ENCODE data around the gene METTL24. TPM values are rescaled to one million over a fixed set of nuclear protein-coding genes. Genes with fewer than 3 reads are reported as not detected.

Gene METTL24, protein sequence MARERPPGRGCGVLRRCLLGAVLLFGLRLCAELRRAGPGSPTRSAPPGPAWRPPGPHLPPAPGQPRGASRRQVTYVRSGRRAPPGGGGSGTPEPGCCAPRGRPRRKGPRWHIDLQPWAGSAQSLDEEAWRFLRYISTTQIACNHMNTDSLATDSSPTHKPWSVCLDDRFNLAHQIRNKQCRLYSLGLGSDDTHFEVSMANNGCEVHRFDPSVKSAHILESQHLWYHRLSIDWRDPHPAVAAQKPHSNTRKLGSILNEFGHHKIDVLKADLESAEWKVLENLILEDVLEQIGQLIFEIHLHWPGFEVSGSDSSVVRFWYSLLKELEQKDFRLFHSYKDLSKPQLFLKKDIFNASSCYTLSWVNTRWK
- total RNA-seq (2014; rRNA removed; shearing (Covaris generic)), result not detected in 2 replicates
- not detected in 2 replicates for polyA plus RNA-seq (2015; cell fraction: cytosol; rRNA removed)
- not detected in 2 replicates for polyA plus RNA-seq (2015; cell fraction: nucleus; rRNA removed)

DNA sequence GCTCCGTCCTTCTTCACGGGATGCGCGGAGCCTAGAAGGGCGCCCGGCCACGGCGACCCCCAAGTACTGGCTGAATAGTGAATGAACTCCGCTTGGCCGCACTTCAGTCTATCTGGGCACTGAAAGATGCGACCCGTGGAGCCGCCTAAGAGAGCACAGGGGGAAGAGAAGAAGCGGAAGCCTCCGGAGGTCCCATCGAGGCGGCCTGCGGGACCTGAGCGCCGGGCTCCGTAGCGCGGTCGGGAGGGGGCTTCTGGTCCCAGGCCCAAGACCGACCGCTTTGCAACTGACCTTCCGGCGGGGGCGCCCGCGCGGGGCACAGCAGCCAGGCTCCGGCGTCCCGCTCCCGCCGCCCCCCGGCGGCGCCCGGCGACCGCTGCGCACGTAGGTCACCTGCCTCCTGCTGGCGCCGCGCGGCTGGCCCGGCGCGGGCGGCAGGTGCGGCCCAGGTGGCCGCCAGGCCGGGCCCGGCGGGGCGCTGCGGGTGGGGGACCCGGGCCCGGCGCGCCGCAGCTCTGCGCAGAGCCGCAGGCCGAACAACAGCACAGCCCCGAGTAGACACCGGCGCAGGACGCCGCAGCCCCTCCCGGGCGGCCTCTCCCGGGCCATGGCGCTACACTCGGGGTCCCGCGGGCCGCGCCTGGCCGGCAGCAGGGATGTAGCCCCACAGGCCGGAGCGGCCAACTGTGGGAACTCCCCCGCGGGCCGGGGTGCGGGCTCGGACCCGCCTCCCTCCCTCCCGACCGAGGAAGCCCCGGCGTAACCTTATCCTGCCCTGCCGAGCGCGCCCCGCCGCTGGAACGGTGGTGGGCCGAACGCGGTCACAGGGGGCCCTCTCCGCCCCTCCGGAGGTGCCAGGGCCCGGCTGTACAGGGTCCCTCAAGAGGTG is at the start of gene METTL24:
Gene METTL24, minus strand, starts transcription at position 686 of the 889 bp plus-strand sequence. Its CDS starts 77 bp downstream, at position 609.
- DNase-seq (ENCODE audit: low read depth), result no peak

DNA sequence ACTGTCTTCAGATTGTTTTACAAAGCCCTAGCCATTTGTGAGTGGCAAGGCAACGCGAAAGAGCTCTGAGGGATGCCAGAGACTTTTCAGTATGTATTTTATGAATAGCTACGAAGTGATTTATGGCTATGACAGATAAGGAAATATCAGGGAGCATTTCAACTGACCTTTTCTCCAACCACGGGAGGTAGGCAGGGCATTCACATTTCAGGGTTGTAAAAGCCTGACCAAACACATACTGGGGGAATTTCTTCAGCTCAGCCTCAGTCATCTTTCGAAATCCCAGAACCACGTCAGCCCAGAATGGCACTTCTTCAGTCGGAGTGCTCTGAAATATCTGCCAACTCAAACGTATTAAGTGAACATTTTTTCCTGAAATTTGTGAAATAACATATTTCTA is 46.5 kb upstream of the METTL24 start:
- DNase-seq (ENCODE audit: low read depth), result no peak

DNA sequence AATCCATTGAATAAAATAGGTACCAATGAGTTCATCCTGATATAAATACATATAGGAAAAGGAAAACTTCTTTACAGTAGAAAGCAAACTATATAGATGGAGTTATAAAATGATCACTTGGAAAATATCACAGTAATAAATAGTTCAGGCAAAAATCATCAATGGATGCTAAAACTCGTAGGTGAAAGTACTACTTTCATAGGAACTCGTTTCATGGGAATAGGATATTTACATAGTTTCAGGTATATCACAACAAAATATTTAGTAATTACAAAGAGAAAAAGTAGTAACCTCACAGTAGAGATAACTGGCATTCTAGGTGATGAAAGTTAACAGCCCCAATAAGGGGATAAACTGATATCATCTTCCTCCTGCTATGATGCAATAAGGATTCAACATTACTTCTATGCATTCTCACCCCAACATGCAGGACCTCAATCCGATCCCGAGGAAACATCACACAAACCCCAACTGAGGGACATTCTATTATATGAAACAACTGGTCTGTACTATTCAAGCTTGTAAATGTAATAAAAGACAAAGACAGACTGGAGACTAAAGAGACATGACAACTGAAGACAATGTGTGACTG is 43.5 kb upstream of the METTL24 start:
- DNase-seq (ENCODE audit: low read depth), result no peak

DNA sequence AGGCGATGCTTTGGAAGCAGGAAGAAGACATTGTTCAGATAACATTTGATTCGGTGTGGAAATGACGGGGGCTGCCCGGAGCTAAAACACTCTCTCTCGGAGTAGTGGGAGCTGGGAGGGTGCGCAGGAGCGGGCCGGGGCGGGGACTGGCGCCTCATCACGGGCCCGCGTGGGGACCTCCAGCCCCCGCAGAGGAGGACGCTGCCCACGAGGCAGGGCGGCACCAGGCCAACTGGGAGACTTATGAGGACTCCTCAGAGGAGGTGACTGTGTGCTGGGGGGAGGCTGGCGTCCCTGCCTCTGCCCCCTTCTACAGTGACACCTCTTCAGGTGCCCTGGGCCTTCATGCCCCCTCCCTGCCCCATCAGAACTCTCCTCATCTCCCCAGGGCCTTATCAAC is 42.1 kb upstream of the METTL24 start:
- DNase-seq (ENCODE audit: low read depth), result no peak

DNA sequence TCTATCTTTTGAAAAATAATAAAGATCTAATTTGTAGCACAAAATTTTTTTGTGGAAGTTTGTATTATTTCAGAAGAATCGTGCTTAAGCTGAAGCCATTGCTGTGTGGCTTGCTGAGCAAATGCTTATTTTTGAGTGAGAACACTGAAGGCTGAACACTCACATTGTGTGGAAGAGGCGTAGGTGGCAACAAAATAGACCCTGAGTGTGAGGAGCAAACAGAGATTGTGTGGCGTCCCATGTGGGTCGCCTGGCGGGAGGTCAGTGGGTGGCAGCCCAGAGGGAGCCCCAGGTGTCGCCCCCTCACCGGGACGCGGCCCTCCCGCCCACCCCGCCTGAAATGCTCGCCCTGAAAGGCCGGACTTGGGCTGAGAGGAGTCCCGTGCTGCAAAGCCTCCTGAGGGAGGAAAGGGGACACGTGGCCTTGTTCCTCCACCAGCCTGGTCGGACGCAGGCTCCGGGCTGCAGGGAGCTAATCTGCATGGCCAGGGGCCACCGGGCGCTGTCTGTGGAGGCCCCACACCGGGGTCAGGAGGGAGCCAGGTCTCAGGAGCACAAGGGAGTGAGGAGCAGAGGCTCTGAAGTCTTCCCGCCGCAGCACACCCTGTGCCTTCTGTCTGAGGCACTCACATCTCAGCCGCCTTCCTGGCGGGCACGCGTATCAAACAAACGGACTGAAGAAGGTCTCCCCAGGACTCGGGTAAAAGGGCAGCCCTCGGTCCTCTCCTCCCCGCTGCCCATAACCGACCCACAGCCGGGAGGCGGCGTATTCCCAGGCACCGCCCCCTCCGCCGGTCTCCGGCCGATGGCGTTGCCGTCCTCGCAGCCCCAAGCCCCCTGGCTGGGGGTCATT is 41.3 kb upstream of the METTL24 start:
- DNase-seq (ENCODE audit: low read depth), result no peak

DNA sequence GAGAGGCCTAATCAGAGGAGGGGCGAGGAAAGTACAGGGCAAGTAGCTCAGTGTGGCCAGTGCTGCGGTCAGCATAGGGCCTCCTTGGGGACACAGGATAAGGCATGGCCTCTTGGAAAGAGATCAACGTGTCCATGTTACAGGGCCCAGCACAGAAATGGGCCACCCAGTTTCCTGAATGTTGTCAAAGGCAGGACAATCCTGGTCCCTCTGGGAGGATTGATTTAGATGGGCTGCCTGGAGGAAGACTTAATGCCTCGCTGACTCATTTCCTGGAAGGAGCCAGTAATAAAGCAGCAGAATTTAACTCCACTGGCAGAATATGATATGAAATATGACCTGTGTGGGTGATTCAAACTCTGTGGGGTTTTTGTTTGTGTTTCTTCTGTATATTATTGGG is 40.6 kb upstream of the METTL24 start:
- DNase-seq (ENCODE audit: low read depth), result peak; percentile 56

DNA sequence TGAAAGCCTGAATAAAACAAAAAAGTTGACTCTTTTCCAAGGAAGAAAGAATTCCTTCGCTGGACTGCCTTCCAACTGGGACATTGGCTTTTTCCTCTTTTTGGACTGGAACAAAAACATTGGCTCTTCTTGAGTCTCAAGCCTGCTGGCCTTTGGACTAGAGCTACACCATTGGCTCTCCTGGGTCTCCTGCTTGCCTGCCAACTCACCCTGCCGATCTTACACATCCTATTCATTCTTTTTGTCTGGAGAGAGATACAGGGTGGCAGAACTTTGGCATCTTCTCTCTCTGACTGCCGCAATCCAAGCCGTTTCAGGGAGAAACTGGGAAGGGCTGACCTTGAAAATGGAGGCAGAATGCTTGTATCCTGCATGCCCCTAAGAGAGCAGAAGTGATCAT is 37.1 kb upstream of the METTL24 start:
- no peak for DNase-seq (ENCODE audit: low read depth)

DNA sequence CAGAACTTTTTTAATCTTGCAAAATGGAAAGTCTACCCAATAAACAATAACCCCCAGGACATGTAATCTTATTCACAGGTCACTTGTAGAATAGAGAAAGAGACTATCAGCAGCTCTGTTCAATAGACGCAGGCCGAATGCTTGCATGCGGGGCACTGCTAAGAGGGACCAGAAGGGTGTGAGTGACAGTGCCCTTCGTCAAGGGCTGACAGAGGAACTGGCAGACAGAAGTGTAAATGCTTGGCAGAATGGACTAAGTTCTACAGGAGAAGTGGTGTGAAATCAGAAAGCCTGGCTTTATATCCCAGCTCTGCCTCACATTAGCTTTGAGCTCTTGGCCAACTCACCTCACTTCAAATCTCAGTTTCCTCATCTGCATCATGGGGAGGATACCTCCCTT is 36.3 kb upstream of the METTL24 start:
- no peak for DNase-seq (ENCODE audit: low read depth)

DNA sequence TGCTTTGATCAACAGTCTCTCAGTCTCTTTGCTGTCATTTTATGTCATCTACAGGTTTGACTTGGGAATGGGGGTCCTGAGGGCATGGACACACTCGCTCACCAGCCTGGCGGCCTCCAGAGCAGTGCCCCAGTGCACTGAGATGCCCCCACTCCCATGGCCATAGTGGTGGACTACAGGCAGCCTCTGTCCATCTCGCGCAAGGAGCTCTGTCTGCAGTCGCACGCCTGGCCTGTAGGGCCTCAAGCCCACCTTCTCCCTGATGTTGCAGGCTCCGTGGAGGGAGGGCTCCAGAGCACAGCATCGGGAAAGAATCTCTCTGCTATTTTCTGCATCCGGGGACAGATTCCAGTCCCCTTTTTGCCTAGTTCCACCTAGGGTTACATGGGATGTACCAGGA is 34.6 kb upstream of the METTL24 start:
- no peak for DNase-seq (ENCODE audit: low read depth)

DNA sequence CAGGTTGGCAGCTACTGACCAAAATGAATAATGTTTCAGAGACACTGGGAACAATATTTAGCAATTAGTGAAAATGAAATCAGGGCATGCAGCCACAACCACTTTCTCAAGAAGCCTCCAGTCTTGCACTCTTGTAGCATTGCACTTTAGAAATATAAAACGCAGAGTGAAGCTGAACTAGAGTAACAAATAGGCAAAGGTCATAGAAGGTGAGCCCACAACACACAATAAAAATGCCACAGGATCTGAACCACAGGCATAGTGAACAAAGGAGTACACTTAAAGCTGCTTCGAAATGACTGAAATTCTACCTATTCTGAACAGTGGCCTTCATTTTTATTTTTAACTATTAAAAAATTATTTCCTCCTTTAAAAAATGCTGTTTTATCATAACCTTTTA is 32.3 kb upstream of the METTL24 start:
- DNase-seq (ENCODE audit: low read depth), result no peak

DNA sequence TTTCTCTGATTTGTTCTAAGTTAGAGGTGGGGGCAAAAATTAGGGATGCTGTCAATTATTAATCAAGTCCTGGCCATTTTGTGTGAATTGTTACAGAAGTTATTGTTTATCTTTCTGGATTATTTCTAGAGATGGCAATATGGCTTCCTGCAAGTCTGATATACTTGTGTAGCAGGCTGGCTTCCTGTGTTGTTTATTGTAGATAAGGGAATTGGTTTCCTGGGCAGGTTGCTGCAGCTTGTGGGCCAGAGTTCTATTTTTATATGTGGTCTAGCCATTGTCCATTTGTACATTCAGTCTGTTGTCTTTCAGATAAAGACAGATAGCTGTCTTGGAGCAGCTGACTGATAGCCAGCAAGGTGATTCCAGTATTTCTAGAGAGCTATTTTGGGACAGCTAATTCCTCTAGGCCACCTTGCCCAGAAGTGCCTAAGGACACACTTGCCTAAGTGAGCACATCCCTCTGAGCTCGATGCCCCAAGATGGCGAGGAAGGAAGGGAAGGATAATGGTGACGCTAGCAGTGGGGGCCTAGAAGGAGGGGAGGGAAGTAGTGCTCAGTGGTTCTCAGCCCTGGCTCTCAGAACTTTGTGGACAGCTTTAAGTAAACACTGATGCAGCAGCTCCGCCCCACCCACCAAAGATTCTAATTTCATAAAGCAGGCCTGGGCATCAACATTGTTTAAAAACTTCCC is 31.7 kb upstream of the METTL24 start:
- no peak for DNase-seq (ENCODE audit: low read depth)

DNA sequence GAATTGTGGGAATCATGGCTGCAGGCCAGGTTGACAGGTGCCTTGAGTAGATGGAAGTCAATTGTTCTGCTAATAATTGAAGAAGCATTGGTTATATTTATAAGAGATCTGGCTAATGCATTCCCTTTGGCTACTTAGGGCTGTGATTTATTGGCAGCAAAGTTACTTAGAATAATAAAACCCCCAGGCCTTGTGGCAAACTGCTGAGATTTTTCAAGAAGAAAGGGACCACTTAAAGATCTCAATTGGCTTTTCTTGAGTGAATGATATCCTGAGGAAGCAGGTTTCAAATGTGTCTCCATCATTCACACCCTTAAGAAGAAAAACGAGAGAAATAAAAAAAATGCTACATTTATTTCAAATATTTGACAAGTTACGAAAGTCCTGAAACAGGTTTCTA is 29.8 kb upstream of the METTL24 start:
- no peak for DNase-seq (ENCODE audit: low read depth)

DNA sequence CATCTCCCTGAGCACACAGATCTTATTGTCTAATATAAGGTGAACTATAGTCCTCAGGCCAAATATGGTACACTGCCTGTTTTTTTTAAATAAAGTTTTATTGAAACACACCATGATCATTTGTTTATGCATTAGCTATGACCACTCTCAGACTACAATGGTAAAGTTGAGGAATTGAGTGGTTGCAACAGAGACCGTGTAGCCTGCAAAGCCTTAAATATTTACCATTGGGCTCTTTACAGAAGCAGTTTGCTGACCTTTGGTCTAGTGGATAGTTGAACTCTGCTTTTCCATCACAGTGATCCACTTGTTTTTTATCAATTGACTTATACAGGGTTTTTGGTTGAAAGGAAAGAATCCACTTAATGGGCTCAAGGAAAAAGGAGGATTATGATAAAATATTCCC is 27.3 kb upstream of the METTL24 start:
- no peak for DNase-seq (ENCODE audit: low read depth)

DNA sequence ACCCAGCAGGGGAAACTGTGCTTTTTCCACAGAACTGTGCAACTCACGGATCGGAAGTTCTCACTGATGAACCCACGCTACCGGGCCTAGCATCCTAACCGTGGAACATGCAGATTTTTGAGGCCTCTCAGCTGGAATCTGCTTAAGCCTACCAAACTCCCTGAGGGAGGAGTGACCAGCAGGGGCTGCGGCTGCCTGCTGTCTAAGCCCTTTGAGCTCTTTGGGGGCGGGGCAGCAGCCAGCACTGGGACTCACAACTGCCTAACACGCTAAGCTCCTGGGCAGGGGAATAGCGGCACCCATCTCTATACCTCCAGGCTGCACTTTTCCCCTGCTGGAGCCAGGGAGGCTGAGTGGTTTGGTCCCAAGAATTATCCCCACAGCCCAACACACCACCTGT is 20.4 kb upstream of the METTL24 start:
- DNase-seq (ENCODE audit: low read depth), result no peak

DNA sequence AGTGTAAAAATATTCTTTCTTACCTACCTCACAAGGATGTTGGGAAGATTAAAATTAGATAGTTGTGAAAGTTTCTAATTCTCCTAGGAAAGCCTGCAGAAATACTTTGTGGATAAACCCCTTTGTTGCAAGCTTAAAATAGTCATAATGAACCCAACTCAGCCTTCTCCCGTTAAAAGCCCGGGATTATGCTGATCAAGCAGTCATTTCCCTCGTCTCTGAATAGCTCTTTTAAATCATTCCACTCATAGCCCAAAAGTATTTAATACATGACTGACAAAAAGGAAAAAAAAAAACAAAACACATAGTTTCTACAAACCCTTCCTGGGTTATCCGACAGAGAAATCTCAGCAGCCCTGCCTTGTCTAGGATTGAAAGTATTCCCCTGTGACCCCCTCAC is 10.9 kb upstream of the METTL24 start:
- no peak for DNase-seq (ENCODE audit: low read depth)

DNA sequence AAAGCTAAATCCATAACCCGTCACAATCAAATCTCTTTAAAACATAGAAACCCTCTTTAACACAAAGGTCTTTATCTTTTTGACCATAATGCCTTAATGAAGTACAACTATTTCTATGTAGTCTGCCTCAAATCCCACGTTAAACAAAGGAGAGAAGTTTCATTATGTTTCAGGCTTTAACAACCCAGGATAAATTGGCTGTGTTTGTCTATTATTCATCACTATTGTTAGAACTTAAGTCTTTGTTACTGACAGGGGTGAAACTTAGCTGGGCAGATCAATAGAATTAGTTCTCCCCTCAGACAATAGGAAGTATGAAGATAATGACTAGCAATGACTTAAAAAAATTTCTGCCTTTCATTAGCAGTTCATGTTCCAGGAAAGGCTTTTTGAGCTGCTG is 10.1 kb upstream of the METTL24 start:
- DNase-seq (ENCODE audit: low read depth), result no peak

DNA sequence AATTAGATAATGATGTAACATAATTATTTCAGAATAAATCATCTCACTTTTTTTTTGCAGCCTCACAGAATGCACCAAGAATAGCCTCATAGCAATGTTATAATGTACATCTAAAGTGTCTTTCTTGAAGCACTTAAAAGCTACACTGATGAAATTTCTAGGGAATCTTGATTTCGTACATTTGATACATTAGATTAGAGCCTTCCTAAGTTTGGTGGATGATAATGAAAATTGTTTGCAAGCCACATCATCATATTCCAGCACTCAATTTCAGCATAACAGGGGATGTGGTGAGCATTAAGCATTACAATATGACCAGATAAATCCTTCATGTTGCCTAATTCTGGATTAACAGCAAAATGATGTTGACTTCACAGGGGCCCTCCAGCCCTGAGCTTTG is 9.7 kb upstream of the METTL24 start:
- DNase-seq (ENCODE audit: low read depth), result no peak

DNA sequence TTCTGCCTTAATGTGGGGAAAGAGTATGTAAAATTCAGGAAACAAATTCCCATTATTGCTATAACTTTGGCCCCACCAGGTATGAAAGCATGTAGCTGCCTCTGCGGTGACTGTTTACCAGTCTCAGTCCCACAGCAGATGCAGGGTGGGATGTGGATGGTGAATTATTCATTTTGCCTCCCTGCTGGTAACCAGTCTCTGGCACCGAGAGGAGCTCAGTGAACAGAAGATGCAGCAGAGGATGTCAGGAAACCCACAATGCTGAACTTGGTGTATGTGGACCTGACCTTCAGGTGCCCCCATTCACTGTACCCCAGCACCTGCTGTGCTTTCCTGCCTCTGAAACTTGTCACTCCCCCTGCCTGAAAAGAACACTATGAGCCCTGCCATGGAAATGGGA is 8.8 kb upstream of the METTL24 start:
- no peak for DNase-seq (ENCODE audit: low read depth)

DNA sequence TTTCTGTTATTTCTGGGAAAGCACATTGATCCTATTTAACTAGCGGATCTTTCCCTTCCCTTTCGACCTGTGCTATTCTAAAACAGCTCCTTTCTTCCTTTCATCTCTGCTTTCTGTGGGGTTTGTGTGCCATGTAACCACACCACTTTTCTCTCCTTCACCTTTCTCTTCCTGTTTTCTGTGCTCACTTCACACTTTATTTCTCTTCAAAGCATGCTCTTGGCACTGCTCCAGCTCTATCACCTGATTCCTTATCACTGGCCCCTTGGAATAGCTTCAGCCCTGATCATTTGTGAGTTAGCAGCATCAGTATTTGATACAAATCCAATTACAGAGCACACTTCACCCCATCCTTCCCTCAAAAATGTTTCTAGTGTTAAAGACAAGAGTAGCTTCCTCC is 8.1 kb upstream of the METTL24 start:
- DNase-seq (ENCODE audit: low read depth), result no peak

DNA sequence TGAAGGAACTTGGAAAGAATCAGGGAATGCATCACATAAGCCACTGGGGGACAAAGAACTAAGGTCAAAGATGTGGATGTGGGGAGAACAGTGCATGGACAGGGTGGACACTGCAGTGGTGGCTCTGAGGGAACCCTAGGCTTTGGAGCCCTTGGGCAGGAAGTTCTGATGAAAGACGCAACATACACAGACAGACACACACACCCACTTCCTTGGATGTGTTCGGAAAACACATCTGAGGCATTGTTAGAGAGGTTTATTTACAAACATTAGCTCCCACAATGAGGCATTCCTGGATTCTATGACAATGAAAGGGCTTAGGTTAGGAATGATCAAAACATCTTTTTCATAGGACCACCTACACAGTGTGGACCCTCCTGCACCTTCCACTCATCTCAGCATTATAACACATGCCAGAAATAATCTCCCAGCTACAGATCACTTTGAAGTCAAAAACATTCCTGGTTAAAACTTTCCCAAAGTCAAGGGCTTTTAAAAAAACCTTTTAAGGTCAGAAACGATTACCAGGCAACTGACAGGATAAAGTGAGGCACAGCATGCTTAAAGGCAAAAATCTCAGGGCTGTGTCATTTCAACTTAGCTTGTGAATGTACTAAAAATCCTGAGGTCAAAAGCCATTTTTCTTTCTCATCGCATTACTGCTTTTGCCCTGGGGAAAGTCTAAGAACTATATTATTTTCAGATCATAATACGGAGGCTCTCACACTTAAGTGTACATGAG is 6.4 kb upstream of the METTL24 start:
- DNase-seq (ENCODE audit: low read depth), result no peak

Data from HT1080 (cell line).